ENCODE results near the gene ACTR6. TPM values are rescaled to one million over a fixed set of nuclear protein-coding genes. Genes with fewer than 3 reads are reported as not detected.

The ACTR6 gene
- total and polyA plus RNA-seq, 10 of the 15 experiments (the other 5 are each of a cell fraction or from before 2014, with no cell fraction given) = 17.4 to 62.4 (median 40.5) TPM

DNA sequence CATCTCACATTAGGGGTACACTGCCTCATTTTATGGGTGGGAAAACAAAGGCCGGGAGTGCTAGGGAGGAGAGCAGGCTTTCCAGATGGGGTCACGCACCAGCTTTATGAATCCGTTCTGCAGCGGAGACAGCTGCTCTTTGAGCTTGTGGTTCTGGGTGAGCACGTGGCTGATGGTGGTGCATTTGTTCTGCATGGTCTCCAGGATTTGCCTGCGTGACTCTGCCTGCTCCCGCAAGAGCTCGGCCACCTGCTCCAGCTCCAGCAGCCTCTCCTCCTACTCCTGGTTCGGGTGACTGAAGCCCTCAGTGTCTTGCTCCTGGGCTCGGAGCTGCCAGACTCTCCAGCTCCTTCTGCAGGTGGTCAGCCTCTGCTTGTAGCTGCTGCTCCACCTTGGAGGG lies 34.4 kb upstream of the ACTR6 start (continued):
- TF ChIP-seq, protein P1, sequence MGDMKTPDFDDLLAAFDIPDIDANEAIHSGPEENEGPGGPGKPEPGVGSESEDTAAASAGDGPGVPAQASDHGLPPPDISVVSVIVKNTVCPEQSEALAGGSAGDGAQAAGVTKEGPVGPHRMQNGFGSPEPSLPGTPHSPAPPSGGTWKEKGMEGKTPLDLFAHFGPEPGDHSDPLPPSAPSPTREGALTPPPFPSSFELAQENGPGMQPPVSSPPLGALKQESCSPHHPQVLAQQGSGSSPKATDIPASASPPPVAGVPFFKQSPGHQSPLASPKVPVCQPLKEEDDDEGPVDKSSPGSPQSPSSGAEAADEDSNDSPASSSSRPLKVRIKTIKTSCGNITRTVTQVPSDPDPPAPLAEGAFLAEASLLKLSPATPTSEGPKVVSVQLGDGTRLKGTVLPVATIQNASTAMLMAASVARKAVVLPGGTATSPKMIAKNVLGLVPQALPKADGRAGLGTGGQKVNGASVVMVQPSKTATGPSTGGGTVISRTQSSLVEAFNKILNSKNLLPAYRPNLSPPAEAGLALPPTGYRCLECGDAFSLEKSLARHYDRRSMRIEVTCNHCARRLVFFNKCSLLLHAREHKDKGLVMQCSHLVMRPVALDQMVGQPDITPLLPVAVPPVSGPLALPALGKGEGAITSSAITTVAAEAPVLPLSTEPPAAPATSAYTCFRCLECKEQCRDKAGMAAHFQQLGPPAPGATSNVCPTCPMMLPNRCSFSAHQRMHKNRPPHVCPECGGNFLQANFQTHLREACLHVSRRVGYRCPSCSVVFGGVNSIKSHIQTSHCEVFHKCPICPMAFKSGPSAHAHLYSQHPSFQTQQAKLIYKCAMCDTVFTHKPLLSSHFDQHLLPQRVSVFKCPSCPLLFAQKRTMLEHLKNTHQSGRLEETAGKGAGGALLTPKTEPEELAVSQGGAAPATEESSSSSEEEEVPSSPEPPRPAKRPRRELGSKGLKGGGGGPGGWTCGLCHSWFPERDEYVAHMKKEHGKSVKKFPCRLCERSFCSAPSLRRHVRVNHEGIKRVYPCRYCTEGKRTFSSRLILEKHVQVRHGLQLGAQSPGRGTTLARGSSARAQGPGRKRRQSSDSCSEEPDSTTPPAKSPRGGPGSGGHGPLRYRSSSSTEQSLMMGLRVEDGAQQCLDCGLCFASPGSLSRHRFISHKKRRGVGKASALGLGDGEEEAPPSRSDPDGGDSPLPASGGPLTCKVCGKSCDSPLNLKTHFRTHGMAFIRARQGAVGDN (IDR thresholded peaks at IDR 0.05) = no peak
- TF ChIP-seq WRNIP1 (IDR thresholded peaks at IDR 0.05; ENCODE audit: borderline replicate concordance, low read depth, low read length) (no peak), ZNF384 (IDR thresholded peaks at IDR 0.05; ENCODE audit: borderline replicate concordance, low read depth, low read length) (no peak), SUZ12 (IDR thresholded peaks at IDR 0.05; ENCODE audit: unreplicated experiment) (no peak), POLR2AphosphoS5 (IDR thresholded peaks at IDR 0.05; ENCODE audit: low read length) (no peak), MEF2B (IDR thresholded peaks at IDR 0.05; ENCODE audit: partially characterized antibody, poor library complexity, severe bottlenecking) (no peak), POU2F2 (IDR thresholded peaks at IDR 0.05; ENCODE audit: borderline replicate concordance, low read depth, low read length) (no peak), SREBF1 (IDR thresholded peaks at IDR 0.05; ENCODE audit: low read length) (no peak), MYB (IDR thresholded peaks at IDR 0.05; ENCODE audit: borderline replicate concordance, low read depth, low read length) (no peak), NR2C2 (IDR thresholded peaks at IDR 0.05; ENCODE audit: borderline replicate concordance, control insufficient read depth, insufficient read length, low read depth) (no peak), HCFC1 (IDR thresholded peaks at IDR 0.05; ENCODE audit: low read length) (no peak), RAD51 (IDR thresholded peaks at IDR 0.05) (no peak), BHLHE40 (IDR thresholded peaks at IDR 0.05; ENCODE audit: borderline replicate concordance in 1 of 2, low read depth in 2 of 2, low read length in 1 of 2) (no peak)

Data from GM12878 (cell line).